Panc1 (cell line): ENCODE measurements around the gene SKI. TPM values are rescaled to one million over a fixed set of nuclear protein-coding genes. Genes with fewer than 3 reads are reported as not detected.

Source experiments
- ATAC-seq: fragments of 200-7000 bp; cut with Tn5 transposase; 2 replicates; pipeline ENCODE4 v1.9.1; 2020; ENCODE audit warnings: mild to moderate bottlenecking, moderate library complexity
- BruUV-seq: library from RNA; stranded (reverse); fragments of 400-500 nt; replicated peaks from 2 replicates; lab custom pipeline; 2021; lab: Mats Ljungman, UMichigan
- CTCF ChIA-PET: fragments of 300-600 bp; sonication (Branson Sonifier 250); formaldehyde crosslinking; loops from one replicate; lab custom pipeline; 2022; ENCODE audit warnings: antibody characterized with exemption; lab: Charles Lee
- POLR2A ChIA-PET: fragments of 300-600 bp; sonication (Branson Sonifier 250); formaldehyde crosslinking; loops from one replicate; lab custom pipeline; 2022; ENCODE audit warnings: antibody characterized with exemption; lab: Charles Lee
- DNase-seq: peaks from one replicate; pipeline ENCODE4 v3.0.0-alpha.2; 2010; ENCODE audit warnings: low read depth, low spot score
- H3K27ac ChIP-seq: 2 replicates; pipeline ENCODE4 v1.5.1; 2011; ENCODE audit warnings: mild to moderate bottlenecking, low read length, inconsistent platforms
- H3K27me3 ChIP-seq: fragments of 200-500 bp; sonication (Bioruptor generic); 2 replicates; pipeline ENCODE4 v1.6.0; 2014; ENCODE audit warnings: low read length, inconsistent platforms; ENCODE audit not compliant: control insufficient read depth, insufficient read depth
- H3K36me3 ChIP-seq: fragments of 200-500 bp; sonication (Bioruptor generic); 2 replicates; pipeline ENCODE4 v1.5.1; 2014; ENCODE audit warnings: inconsistent platforms, mild to moderate bottlenecking, low read length, moderate library complexity; ENCODE audit not compliant: control insufficient read depth, insufficient read depth
- H3K4me1 ChIP-seq: 2 replicates; pipeline ENCODE4 v1.5.1; 2011; ENCODE audit warnings: inconsistent platforms, mild to moderate bottlenecking, low read length, moderate library complexity; ENCODE audit not compliant: control insufficient read depth, insufficient read depth
- H3K4me3 ChIP-seq, 2 experiments: 2 replicates each; pipeline ENCODE4 v1.5.1; 2011 to 2012; ENCODE audit warnings: low read depth in 2 of 2, low read length in 2 of 2, mild to moderate bottlenecking in 2 of 2, inconsistent platforms in 1 of 2, moderate library complexity in 1 of 2
- H3K9me3 ChIP-seq: fragments of 200-500 bp; sonication (Bioruptor generic); 2 replicates; pipeline ENCODE4 v1.5.1; 2014; ENCODE audit warnings: low read depth, mild to moderate bottlenecking, inconsistent platforms, low read length, moderate library complexity; ENCODE audit not compliant: control insufficient read depth, insufficient read depth
- CTCF ChIP-seq: fragments of 450-650 bp; IDR thresholded peaks from 2 replicates; pipeline ENCODE4 v1.5.1; 2017; ENCODE audit warnings: mild to moderate bottlenecking
- POLR2AphosphoS5 ChIP-seq: IDR thresholded peaks from 2 replicates; pipeline ENCODE4 v1.6.1; 2012; ENCODE audit warnings: mild to moderate bottlenecking, low read depth, low read length, moderate library complexity
- REST ChIP-seq, 2 experiments: IDR thresholded peaks; 2 replicates each; pipeline ENCODE4 v1.6.1; 2011 to 2012; ENCODE audit warnings: low read depth in 2 of 2, control low read depth in 1 of 2, low read length in 1 of 2, mild to moderate bottlenecking in 1 of 2, moderate library complexity in 1 of 2; ENCODE audit not compliant: insufficient read depth in 1 of 2
- SIN3A ChIP-seq: IDR thresholded peaks from 2 replicates; pipeline ENCODE4 v1.6.1; 2012; ENCODE audit warnings: low read depth, mild to moderate bottlenecking, low read length, moderate library complexity, borderline replicate concordance; ENCODE audit not compliant: insufficient read depth
- TCF7L2 ChIP-seq: IDR thresholded peaks from 2 replicates; pipeline ENCODE4 v1.6.1; 2011; ENCODE audit warnings: mild to moderate bottlenecking, low read depth, low read length, inconsistent platforms
- in situ Hi-C: cut with HindIII; loops from 2 replicates; pipeline ENCODE4 v1.10.0; 2016; ENCODE audit warnings: low sequenced_read_pairs, low pct_unique_long_range_greater_than_20kb
- intact Hi-C: fragments of 100-400 bp; cut with micrococcal nuclease; formaldehyde crosslinking; loops from one replicate; pipeline ENCODE4 v1.10.0; 2022; ENCODE audit not compliant: unreplicated experiment
- total RNA-seq: library from RNA; stranded (reverse); gene quantifications from one replicate; pipeline ENCODE4 v1.2.1, GENCODE V29; 2021; ENCODE audit not compliant: unreplicated experiment

SKI gene
- total RNA-seq, 1 experiment from 2014 or later = 63.2 TPM

GRCh38 chr1:2189459-2190425, 38.4 kb upstream of the SKI start:
- DNase-seq (no peak), ATAC-seq (peak; percentile 92)
- H3K36me3 ChIP-seq = no peaks in the 10 kb centered on the region; the same call in 1 of the 2 replicates
- H3K4me1 ChIP-seq = peaks cover 33% of the 10 kb centered on the region
- ChIA-PET POLR2A (interaction anchor here (0.6 kb wide), 2 partner anchors 32 to 49 kb away, joined by 3 to 22 read pairs; no protein-coding TSS in a partner anchor), CTCF (interaction anchor here (0.6 to 1.0 kb wide), 4 partner anchors 16 to 126 kb away, joined by 3 to 5 read pairs (median 4); no protein-coding TSS in a partner anchor)
- BruUV-seq = no TSS peak
- in situ Hi-C loops = loop anchor here (10.0 kb wide), 1 partner anchor 205 kb away; the partner anchor contains the start of genes MORN1 and RER1
- no peaks in the 10 kb centered on the region for H3K27me3 ChIP-seq
- no peaks in the 10 kb centered on the region for H3K9me3 ChIP-seq
- peak overlapping the region; percentile 83 for H3K27ac ChIP-seq
- intact Hi-C loops = loop anchor here (10.0 kb wide), 1 partner anchor 125 kb away; no protein-coding TSS in a partner anchor
- TF ChIP-seq POLR2AphosphoS5 (peak; percentile 84), SIN3A (peak; percentile 96; the same call in 1 of the 2 replicates), REST (IDR thresholded peaks at IDR 0.05; ENCODE audit: insufficient read depth in 1 of 2, low read depth in 2 of 2, low read length in 1 of 2) (peak in 1 of 2 experiments; percentile 33; a peak in 1 of 4 replicates), CTCF (no peak), TCF7L2 (peak; percentile 20; the same call in 1 of the 2 replicates)
- peak overlapping the region; percentile 49 to 62 for H3K4me3 ChIP-seq

- CTCF ChIA-PET = no interaction called here
- in situ Hi-C loops = loop anchor here (10.0 kb wide), 1 partner anchor 204 kb away; the partner anchor contains the start of genes MORN1 and RER1
Measured at GRCh38 chr1:2190491-2190976, 37.6 kb upstream of the SKI start.

More at GRCh38 chr1:2190491-2190976, 37.6 kb upstream of the SKI start:
- Histone ChIP-seq H3K9me3 (no peaks in the 10 kb centered on the region), H3K4me3 (peak overlapping the region; percentile 49 to 62), H3K36me3 (no peaks in the 10 kb centered on the region; the same call in 1 of the 2 replicates), H3K27me3 (no peaks in the 10 kb centered on the region), H3K27ac (peak overlapping the region; percentile 83), H3K4me1 (peaks cover 36% of the 10 kb centered on the region)
- no TSS peak for BruUV-seq
- ATAC-seq (peak; percentile 1), DNase-seq (no peak)
- POLR2A ChIA-PET = interaction anchor here (0.6 kb wide), 1 partner anchor 49 kb away, joined by 3 read pairs; no protein-coding TSS in a partner anchor
- intact Hi-C loops = loop anchor here (10.0 kb wide), 1 partner anchor 124 kb away; no protein-coding TSS in a partner anchor
- no peak for TF ChIP-seq SIN3A
- TF ChIP-seq CTCF = no peak
- TF ChIP-seq POLR2AphosphoS5 = no peak
- TF ChIP-seq REST (IDR thresholded peaks at IDR 0.05; ENCODE audit: insufficient read depth in 1 of 2, low read depth in 2 of 2, low read length in 1 of 2) = no peak
- TF ChIP-seq TCF7L2 = no peak
